ENCODE measurements around the gene COL7A1.

DNA sequence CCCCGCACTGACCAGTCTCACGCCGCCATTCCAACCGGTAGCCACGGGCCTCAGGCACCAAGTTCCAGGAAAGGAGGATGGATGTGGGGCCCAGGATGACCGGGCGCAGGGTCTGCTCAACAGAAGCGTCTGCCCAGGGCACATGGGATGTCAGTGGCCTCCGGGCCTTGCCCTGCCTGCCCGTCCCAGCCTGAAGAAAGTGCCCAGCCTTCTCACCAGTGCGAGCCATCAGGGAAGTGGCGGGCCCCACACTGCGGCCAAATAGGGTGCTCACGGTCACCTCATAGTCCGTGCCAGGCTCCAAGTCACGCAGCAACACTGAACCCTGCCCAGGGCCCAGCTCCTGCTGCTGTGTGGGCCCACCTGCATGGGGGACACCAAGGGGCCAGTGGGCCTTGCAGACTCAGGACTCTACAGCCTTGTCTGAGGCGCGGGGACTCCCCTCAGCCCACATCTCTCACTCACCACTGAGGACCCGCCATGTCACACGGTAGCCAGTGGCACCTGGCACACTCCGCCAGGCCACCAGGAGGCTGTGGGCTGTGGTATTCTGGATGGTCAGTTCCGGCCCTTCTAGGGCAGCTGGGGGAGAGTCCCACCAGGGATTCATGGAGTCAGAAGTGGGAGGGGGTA, 3.1 kb downstream of the COL7A1 start:
- TF ChIP-seq POLR2AphosphoS5 (IDR thresholded peaks at IDR 0.05), result no peak
- TF ChIP-seq CTCF (IDR thresholded peaks at IDR 0.05; ENCODE audit: poor library complexity, severe bottlenecking), result no peak

Data from neural cell (in vitro differentiated cells).